ENCODE data around the gene HADHB.

The HADHB gene

DNA sequence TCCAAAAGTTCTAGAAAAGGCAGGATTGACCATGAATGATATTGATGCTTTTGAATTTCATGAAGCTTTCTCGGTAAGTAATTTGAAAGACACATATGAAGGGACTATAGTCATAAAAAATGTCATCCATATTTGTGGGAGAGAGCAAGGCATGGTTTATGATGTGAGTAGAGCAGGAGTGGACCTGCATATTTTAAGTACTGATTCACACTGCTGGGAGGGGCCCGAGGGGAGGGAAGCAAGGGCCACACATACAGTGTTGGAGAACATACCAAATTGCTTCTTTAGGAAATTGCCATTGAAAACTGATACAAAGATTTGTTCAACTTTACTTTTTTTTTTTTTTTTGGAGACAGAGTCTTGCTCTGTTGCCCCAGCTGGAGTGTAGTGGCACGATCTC lies 39.4 kb downstream of the HADHB start:
- no peak for DNase-seq (ENCODE audit: low spot score)
- in situ Hi-C loops (cut with MboI; ENCODE audit: low pct_unique_long_range_greater_than_20kb, low sequenced_read_pairs, unreplicated experiment) = no loop called here
- TF ChIP-seq CTCF (IDR thresholded peaks at IDR 0.05; ENCODE audit: extremely low read depth, insufficient read depth, missing control alignments) = no peak

- in situ Hi-C loops (cut with MboI; ENCODE audit: low pct_unique_long_range_greater_than_20kb, low sequenced_read_pairs, unreplicated experiment) = no loop called here
- no peak for DNase-seq (ENCODE audit: low spot score)
Measured at GRCh38 chr2:26285931-26286330, 41.2 kb downstream of the HADHB start.

DNA sequence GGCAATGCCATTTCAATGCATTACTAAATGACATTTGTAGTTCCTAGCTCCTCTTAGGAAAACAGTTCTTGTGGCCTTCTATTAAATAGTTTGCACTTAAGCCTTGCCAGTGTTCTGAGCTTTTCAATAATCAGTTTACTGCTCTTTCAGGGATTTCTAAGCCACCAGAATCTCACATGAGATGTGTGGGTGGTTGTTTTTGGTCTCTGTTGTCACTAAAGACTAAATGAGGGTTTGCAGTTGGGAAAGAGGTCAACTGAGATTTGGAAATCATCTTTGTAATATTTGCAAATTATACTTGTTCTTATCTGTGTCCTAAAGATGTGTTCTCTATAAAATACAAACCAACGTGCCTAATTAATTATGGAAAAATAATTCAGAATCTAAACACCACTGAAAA lies 45.3 kb downstream of the HADHB start:
- TF ChIP-seq CTCF (IDR thresholded peaks at IDR 0.05; ENCODE audit: extremely low read depth, insufficient read depth, missing control alignments) = no peak
- in situ Hi-C loops (cut with MboI; ENCODE audit: low pct_unique_long_range_greater_than_20kb, low sequenced_read_pairs, unreplicated experiment) = no loop called here
- no peak for DNase-seq (ENCODE audit: low spot score)

More at GRCh38 chr2:26285931-26286330, 41.2 kb downstream of the HADHB start:
- TF ChIP-seq CTCF (IDR thresholded peaks at IDR 0.05; ENCODE audit: extremely low read depth, insufficient read depth, missing control alignments) = no peak

GRCh38 chr2:26292646-26293045 lies 47.9 kb downstream of the HADHB start:
- no peak for DNase-seq (ENCODE audit: low spot score)
- in situ Hi-C loops (cut with MboI; ENCODE audit: low pct_unique_long_range_greater_than_20kb, low sequenced_read_pairs, unreplicated experiment) = no loop called here
- no peak for TF ChIP-seq CTCF (IDR thresholded peaks at IDR 0.05; ENCODE audit: extremely low read depth, insufficient read depth, missing control alignments)

GRCh38 chr2:26295511-26295910 lies 50.8 kb downstream of the HADHB start:
- DNase-seq (ENCODE audit: low spot score) = no peak
- in situ Hi-C loops (cut with MboI; ENCODE audit: low pct_unique_long_range_greater_than_20kb, low sequenced_read_pairs, unreplicated experiment) = no loop called here
- no peak for TF ChIP-seq CTCF (IDR thresholded peaks at IDR 0.05; ENCODE audit: extremely low read depth, insufficient read depth, missing control alignments)

DNA sequence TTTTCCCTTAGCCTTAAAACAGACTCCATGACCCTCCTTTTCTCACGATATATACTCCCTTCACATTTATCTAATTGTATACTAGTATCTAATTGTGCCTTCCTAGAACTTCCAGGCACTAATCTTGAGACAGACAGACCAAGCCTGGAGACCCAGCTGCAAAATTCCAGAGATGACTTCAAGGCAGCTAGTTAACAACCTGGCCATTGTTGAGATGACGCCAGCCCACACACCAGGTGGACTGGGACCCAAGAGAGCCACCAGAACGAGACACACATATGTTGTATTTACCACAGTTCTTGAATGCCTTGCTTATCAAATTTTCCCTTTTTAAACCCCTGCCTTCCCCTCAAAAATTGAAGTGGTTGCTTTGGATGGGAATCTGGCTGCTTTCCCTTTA lies 52.3 kb downstream of the HADHB start:
- no peak for TF ChIP-seq CTCF (IDR thresholded peaks at IDR 0.05; ENCODE audit: extremely low read depth, insufficient read depth, missing control alignments)
- DNase-seq (ENCODE audit: low spot score) = no peak
- in situ Hi-C loops (cut with MboI; ENCODE audit: low pct_unique_long_range_greater_than_20kb, low sequenced_read_pairs, unreplicated experiment) = no loop called here

DNA sequence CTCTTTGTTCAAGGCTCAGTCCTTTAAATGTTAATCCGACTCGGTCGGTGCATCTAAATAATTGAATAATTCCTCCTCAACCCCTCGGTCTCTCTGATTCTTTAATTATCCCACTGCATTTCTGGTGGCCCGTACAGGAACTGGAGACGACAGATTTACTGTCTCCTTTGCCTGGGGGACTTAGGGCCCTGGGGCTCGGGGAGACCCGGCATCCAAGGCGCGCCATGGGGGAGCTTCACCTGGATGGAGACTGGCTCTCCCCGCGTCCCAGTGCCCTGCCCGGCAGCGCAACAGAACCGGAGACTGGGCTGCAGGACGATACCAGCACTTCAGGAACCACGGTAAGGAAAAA lies 53.5 kb downstream of the HADHB start:
- in situ Hi-C loops (cut with MboI; ENCODE audit: low pct_unique_long_range_greater_than_20kb, low sequenced_read_pairs, unreplicated experiment) = no loop called here
- DNase-seq (ENCODE audit: low spot score) = no peak
- no peak for TF ChIP-seq CTCF (IDR thresholded peaks at IDR 0.05; ENCODE audit: extremely low read depth, insufficient read depth, missing control alignments)
